ENCODE measurements around the gene PDE6B.

The PDE6B gene

GRCh38 chr4:609400-610050 lies 15.8 kb upstream of the PDE6B start:
- in situ Hi-C loops (cut with MboI; ENCODE audit: low sequenced_read_pairs) = no loop called here

GRCh38 chr4:610411-611261 lies 14.7 kb upstream of the PDE6B start:
- in situ Hi-C loops (cut with MboI; ENCODE audit: low sequenced_read_pairs) = no loop called here
- no peaks in the 10 kb centered on the region for H3K9me3 ChIP-seq
- no peaks in the 10 kb centered on the region for H3K36me3 ChIP-seq (replicated peaks)

More at GRCh38 chr4:609400-610050, 15.8 kb upstream of the PDE6B start:
- Histone ChIP-seq H3K4me3 (no peak overlapping the region), H3K4me1 (no peaks in the 10 kb centered on the region), H3K27me3 (ENCODE audit: low read depth) (peaks cover 7% of the 10 kb centered on the region; the same call in 1 of the 2 replicates), H3K36me3 (replicated peaks) (no peaks in the 10 kb centered on the region), H3K9me3 (no peaks in the 10 kb centered on the region)
- no peak for DNase-seq (ENCODE audit: low spot score in 2 of 2)

GRCh38 chr4:612052-612748 lies 13.2 kb upstream of the PDE6B start:
- Histone ChIP-seq H3K27me3 (ENCODE audit: low read depth) (peaks cover 10% of the 10 kb centered on the region; the same call in 1 of the 2 replicates), H3K36me3 (replicated peaks) (no peaks in the 10 kb centered on the region), H3K4me1 (no peaks in the 10 kb centered on the region), H3K4me3 (no peak overlapping the region), H3K9me3 (no peaks in the 10 kb centered on the region)
- in situ Hi-C loops (cut with MboI; ENCODE audit: low sequenced_read_pairs) = no loop called here
- no peak for DNase-seq (ENCODE audit: low spot score in 2 of 2)

More at GRCh38 chr4:610411-611261, 14.7 kb upstream of the PDE6B start:
- no peaks in the 10 kb centered on the region for H3K4me1 ChIP-seq
- H3K27me3 ChIP-seq (ENCODE audit: low read depth) = peaks cover 10% of the 10 kb centered on the region; the same call in 1 of the 2 replicates
- no peak overlapping the region for H3K4me3 ChIP-seq
- no peak for DNase-seq (ENCODE audit: low spot score in 2 of 2)

GRCh38 chr4:612749-613125 lies 12.6 kb upstream of the PDE6B start:
- Histone ChIP-seq H3K27me3 (ENCODE audit: low read depth) (peaks cover 10% of the 10 kb centered on the region; the same call in 1 of the 2 replicates), H3K36me3 (replicated peaks) (no peaks in the 10 kb centered on the region), H3K4me3 (no peak overlapping the region), H3K4me1 (no peaks in the 10 kb centered on the region), H3K9me3 (no peaks in the 10 kb centered on the region)
- no peak for DNase-seq (ENCODE audit: low spot score in 2 of 2)
- in situ Hi-C loops (cut with MboI; ENCODE audit: low sequenced_read_pairs) = no loop called here

GRCh38 chr4:613126-613525 lies 12.2 kb upstream of the PDE6B start:
- no peaks in the 10 kb centered on the region for H3K36me3 ChIP-seq (replicated peaks)
- no peak overlapping the region for H3K4me3 ChIP-seq
- peaks cover 10% of the 10 kb centered on the region; the same call in 1 of the 2 replicates for H3K27me3 ChIP-seq (ENCODE audit: low read depth)
- in situ Hi-C loops (cut with MboI; ENCODE audit: low sequenced_read_pairs) = no loop called here
- H3K9me3 ChIP-seq = no peaks in the 10 kb centered on the region
- no peaks in the 10 kb centered on the region for H3K4me1 ChIP-seq
- DNase-seq (ENCODE audit: low spot score in 2 of 2) = no peak

- in situ Hi-C loops (cut with MboI; ENCODE audit: low sequenced_read_pairs) = no loop called here
- peaks cover 3% of the 10 kb centered on the region; the same call in 1 of the 2 replicates for H3K27me3 ChIP-seq (ENCODE audit: low read depth)
- no peaks in the 10 kb centered on the region for H3K9me3 ChIP-seq
These were observed 9.3 kb upstream of the PDE6B start for GRCh38 chr4:616091-616490.

GRCh38 chr4:616911-617643 lies 8.3 kb upstream of the PDE6B start:
- H3K9me3 ChIP-seq = no peaks in the 10 kb centered on the region
- H3K4me3 ChIP-seq = no peak overlapping the region
- 0 out of 2 replicates have a peak, but pooled peaks cover 3% of the 10 kb centered on the region for H3K27me3 ChIP-seq (ENCODE audit: low read depth)
- H3K36me3 ChIP-seq (replicated peaks) = no peaks in the 10 kb centered on the region
- DNase-seq (ENCODE audit: low spot score in 2 of 2) = no peak
- in situ Hi-C loops (cut with MboI; ENCODE audit: low sequenced_read_pairs) = no loop called here
- H3K4me1 ChIP-seq = no peaks in the 10 kb centered on the region

More at GRCh38 chr4:616091-616490, 9.3 kb upstream of the PDE6B start:
- no peak for DNase-seq (ENCODE audit: low spot score in 2 of 2)
- H3K36me3 ChIP-seq (replicated peaks) = no peaks in the 10 kb centered on the region
- no peaks in the 10 kb centered on the region for H3K4me1 ChIP-seq
- no peak overlapping the region for H3K4me3 ChIP-seq

- no peaks in the 10 kb centered on the region for H3K9me3 ChIP-seq
- no peaks in the 10 kb centered on the region for H3K4me1 ChIP-seq
- no peak for DNase-seq (ENCODE audit: low spot score in 2 of 2)
- in situ Hi-C loops (cut with MboI; ENCODE audit: low sequenced_read_pairs) = no loop called here
- no peak overlapping the region for H3K4me3 ChIP-seq
- H3K27me3 ChIP-seq (ENCODE audit: low read depth) = 0 out of 2 replicates have a peak, but pooled peaks cover 3% of the 10 kb centered on the region
- no peaks in the 10 kb centered on the region for H3K36me3 ChIP-seq (replicated peaks)
These were observed 7.4 kb upstream of the PDE6B start for GRCh38 chr4:617644-618641.

GRCh38 chr4:620201-620600 lies 5.2 kb upstream of the PDE6B start:
- H3K9me3 ChIP-seq = no peaks in the 10 kb centered on the region
- no peak overlapping the region for H3K4me3 ChIP-seq
- DNase-seq (ENCODE audit: low spot score in 2 of 2) = no peak
- no peaks in the 10 kb centered on the region for H3K36me3 ChIP-seq (replicated peaks)
- in situ Hi-C loops (cut with MboI; ENCODE audit: low sequenced_read_pairs) = no loop called here
- no peaks in the 10 kb centered on the region for H3K27me3 ChIP-seq (ENCODE audit: low read depth)
- no peaks in the 10 kb centered on the region for H3K4me1 ChIP-seq

GRCh38 chr4:620851-621261 lies 4.5 kb upstream of the PDE6B start:
- Histone ChIP-seq H3K4me3 (no peak overlapping the region), H3K4me1 (no peaks in the 10 kb centered on the region), H3K9me3 (no peaks in the 10 kb centered on the region), H3K27me3 (ENCODE audit: low read depth) (no peaks in the 10 kb centered on the region), H3K36me3 (replicated peaks) (no peaks in the 10 kb centered on the region)
- no peak for DNase-seq (ENCODE audit: low spot score in 2 of 2)
- in situ Hi-C loops (cut with MboI; ENCODE audit: low sequenced_read_pairs) = no loop called here

GRCh38 chr4:621296-622070 lies 3.9 kb upstream of the PDE6B start:
- H3K27me3 ChIP-seq (ENCODE audit: low read depth) = no peaks in the 10 kb centered on the region
- H3K36me3 ChIP-seq (replicated peaks) = no peaks in the 10 kb centered on the region
- no peak overlapping the region for H3K4me3 ChIP-seq
- in situ Hi-C loops (cut with MboI; ENCODE audit: low sequenced_read_pairs) = no loop called here
- no peak for DNase-seq (ENCODE audit: low spot score in 2 of 2)
- H3K4me1 ChIP-seq = no peaks in the 10 kb centered on the region
- H3K9me3 ChIP-seq = no peaks in the 10 kb centered on the region
